Adrenal gland (tissue), 5 donors: Measurements from ENCODE around the gene RNF141.

Source experiments
- CTCF ChIP-seq, 6 experiments: fragments of 450-650 bp in 4 of 6; fragments of 200-600 bp in 2 of 6; sonication (generic) in 1 of 6; IDR thresholded peaks; 1 replicate in 5 of 6; 2 replicates in 1 of 6; pipeline versions ENCODE4 v1.5.1 to v1.8.0; 2016 to 2021; ENCODE audit warnings: antibody characterized with exemption in 6 of 6, mild to moderate bottlenecking in 2 of 6, moderate library complexity in 1 of 6
- POLR2A ChIP-seq, 2 donors: fragments of 450-650 bp; IDR thresholded peaks; one replicate each; pipeline ENCODE4 v1.6.1; 2017; ENCODE audit warnings: antibody characterized with exemption in 2 of 2, mild to moderate bottlenecking in 2 of 2, moderate library complexity in 1 of 2
- donor health status: DM: no; HTN: no; CAD: no.

GRCh38 chr11:10478066-10478465 is 62.9 kb downstream of the RNF141 start:
- TF ChIP-seq CTCF (IDR thresholded peaks at IDR 0.05) (no peak), POLR2A (IDR thresholded peaks at IDR 0.05) (no peak)
